ENCODE measurements around the gene ZBTB6.
A peak's percentile ranks its signal among the peaks of the same experiment; 100 is the strongest.

Gene ZBTB6, protein sequence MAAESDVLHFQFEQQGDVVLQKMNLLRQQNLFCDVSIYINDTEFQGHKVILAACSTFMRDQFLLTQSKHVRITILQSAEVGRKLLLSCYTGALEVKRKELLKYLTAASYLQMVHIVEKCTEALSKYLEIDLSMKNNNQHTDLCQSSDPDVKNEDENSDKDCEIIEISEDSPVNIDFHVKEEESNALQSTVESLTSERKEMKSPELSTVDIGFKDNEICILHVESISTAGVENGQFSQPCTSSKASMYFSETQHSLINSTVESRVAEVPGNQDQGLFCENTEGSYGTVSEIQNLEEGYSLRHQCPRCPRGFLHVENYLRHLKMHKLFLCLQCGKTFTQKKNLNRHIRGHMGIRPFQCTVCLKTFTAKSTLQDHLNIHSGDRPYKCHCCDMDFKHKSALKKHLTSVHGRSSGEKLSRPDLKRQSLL

DNA sequence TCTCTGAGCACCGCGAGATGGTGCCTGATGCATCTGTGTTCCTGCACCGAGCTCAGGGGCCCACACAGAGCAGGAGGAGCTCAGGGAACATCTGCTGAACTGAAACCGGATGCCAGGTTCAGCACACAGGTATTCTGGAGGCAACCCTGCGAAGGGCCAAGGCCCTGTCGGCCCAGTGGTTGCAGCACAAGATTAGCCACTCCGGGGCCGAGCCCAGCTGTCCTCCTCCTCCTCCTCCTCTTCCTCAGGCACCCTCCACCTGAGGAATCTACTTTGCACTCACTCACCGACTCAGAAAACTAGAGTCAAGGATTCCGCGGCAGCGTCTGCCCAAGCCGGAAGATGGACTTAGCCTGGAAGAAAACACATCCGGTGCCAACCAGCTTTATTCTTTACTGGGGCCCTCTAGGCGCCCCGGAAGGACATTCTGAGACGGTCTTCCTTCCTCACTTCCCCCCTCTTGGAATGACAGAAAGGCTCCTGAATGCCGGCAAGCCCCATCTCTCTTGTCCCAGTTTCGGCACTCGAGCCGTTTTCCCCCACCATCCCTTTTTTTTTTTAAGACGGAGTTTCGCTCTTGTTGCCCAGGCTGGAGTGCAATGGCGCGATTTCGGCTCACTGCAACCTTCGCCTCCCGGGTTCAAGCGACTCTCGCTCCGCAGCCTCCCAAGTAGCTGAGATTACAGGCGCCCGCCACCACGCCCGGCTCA lies at the start of gene ZBTB6:
Gene ZBTB6, minus strand, starts transcription at position 360 of the 710 bp plus-strand sequence. CDS start 1,251 bp downstream, outside the sequence.
- DNase-seq (ENCODE audit: low read depth, low spot score), result peak; percentile 65

DNA sequence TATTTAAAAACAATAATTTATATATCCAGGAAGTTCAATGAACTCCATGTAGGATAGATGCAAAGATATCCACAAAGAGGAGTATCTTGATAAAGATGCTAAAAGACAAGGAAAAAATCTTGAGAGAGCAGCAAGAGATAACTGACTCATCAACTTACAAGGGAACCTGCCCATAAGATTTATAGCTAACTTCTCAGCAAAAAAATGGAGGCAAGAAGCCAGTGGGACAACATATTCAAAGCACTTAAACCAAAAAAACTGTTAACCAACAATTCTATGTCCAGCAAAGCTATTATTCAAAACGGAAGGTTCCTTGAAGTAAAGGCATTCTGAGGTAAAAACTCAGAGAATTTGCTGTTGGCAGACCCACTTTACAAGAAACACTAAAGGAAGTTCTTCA lies 48.0 kb upstream of the ZBTB6 start:
- no peak for DNase-seq (ENCODE audit: low read depth, low spot score)

DNA sequence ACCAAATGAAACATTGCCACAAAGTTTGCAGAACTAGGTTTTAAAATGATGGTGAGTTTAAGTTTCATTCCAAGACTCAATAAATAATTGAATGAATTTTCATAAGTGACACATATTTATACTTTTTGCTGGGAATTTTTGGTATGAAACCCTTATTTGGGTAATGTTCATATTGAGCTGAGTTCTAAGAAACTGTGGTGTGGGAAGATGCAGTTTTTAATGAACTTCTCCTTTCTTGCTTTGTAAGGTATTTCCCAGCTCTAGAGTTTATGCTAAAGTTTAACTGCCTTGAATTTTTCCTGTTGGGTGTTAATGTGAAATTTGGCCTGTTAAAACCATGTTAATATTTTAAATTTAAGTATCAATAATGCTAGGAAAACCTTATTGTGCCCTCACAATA lies 42.8 kb upstream of the ZBTB6 start:
- no peak for DNase-seq (ENCODE audit: low read depth, low spot score)

DNA sequence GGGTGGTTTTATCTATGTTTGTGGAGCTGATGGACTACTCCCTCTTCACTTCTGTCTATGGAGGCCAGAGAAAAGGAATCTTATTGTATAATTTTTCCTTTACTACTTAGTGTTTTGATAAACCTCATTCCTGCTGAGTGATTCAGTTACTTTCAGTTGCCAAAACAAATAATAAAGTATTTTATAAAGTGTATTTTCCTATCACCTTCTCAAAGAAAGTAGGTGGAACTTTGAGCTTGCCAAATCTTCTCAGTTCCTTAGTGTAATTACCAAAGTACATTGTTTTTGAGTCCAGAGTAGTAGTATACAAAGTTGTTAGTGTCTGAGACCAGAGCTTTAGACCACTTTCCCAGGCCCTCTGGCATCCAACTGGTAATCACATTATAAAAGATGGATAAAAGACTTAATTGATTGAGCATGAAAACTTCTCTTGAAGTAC lies 41.1 kb upstream of the ZBTB6 start:
- no peak for DNase-seq (ENCODE audit: low read depth, low spot score)

DNA sequence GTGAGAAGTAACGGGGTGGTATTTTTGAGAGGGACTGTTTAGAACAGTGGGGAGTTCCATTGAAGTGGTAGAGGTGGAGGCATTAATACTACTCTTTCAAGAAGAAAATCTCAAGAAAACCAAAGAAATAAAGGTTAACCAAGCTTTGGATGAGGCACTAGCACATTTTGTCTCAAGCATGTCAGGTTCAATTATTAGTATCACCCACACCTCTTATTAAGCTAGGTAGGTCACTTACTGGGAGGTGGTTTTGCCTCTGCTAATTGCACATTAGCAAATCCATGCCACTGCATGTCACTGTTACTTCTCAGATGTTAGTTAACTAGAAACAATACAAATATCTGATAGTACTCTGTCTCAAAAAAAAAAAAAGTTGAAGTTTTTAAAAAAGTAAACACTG lies 37.9 kb upstream of the ZBTB6 start:
- no peak for DNase-seq (ENCODE audit: low read depth, low spot score)

DNA sequence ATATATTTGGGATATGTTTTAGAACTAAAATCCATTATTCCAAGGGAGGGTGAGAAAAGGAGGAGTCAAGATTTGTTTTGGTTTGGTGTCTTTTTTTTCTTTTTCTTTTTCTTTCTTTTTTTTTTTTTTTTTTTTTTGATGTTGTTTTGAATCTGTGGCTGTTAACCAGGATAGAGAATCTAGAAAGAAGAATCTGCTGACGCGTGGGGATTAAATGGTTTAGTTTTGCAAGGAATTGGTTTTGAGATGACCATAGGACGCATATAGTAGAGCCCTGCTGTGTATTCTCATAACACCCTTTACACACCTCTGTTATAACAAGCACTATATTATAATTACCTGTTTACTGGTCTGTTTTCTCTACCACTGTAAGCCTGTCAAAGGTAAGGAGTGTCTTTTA lies 37.1 kb upstream of the ZBTB6 start:
- no peak for DNase-seq (ENCODE audit: low read depth, low spot score)

DNA sequence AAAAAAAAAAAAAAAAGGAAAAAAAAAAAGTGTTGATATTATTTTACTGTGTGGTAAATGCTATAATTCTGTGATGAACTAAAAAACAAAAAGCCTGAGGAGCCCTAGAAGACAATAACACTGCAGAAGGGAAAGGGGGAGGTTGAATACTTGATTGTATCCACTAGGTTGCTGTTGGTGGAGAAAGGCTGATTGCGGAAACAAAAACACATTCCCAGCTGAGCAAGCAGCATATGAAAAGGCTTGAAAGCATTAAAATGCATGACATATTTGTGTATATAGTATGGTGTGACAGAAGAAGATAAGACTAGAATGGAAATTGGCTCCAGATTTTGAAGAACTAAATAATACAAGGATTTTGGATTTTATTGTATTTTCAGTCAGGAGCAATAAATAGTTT lies 36.6 kb upstream of the ZBTB6 start:
- no peak for DNase-seq (ENCODE audit: low read depth, low spot score)

DNA sequence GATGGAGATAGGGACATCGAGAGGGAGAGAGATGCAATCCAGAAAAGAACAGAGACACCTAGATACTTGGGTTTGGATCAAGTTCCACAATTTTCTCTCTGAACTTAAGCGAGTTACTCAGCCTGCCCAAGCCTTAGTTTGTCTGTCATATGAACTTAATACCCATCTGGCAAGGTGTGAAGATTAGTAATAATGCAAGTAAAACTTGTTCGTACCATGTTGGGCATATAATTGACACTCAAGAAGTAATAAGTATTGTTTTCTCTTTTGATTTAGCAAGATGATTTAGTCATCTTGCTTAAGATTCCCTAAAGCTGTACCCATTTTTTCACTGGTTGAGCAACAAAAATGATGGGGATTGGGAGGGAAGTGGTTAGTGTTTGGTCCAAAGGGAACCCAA lies 35.2 kb upstream of the ZBTB6 start:
- DNase-seq (ENCODE audit: low read depth, low spot score), result no peak

DNA sequence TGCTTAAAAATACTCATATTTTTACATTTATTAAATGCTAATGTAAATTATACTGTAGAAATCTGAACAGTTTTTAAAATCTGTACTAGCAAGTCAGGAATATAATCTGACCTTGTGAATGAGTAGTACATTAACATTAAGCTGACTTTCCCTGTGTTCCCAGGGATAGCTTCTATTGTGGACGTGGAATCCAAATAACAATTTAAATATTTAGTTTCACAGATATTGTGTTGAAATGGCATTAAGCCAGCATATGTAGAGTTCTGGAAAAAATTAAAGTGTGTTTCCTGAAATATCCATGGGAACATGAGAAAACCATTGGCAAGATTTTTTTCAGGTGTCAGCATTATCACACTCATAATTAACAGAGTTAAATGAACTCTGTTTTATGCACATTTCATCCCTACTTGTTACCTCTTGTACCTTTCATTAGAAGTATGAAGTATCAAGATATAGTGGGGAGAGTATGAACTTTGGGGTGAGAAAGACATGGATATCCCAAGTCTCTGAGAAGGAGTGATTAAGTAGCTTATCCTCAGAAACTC lies 33.4 kb upstream of the ZBTB6 start:
- DNase-seq (ENCODE audit: low read depth, low spot score), result no peak

DNA sequence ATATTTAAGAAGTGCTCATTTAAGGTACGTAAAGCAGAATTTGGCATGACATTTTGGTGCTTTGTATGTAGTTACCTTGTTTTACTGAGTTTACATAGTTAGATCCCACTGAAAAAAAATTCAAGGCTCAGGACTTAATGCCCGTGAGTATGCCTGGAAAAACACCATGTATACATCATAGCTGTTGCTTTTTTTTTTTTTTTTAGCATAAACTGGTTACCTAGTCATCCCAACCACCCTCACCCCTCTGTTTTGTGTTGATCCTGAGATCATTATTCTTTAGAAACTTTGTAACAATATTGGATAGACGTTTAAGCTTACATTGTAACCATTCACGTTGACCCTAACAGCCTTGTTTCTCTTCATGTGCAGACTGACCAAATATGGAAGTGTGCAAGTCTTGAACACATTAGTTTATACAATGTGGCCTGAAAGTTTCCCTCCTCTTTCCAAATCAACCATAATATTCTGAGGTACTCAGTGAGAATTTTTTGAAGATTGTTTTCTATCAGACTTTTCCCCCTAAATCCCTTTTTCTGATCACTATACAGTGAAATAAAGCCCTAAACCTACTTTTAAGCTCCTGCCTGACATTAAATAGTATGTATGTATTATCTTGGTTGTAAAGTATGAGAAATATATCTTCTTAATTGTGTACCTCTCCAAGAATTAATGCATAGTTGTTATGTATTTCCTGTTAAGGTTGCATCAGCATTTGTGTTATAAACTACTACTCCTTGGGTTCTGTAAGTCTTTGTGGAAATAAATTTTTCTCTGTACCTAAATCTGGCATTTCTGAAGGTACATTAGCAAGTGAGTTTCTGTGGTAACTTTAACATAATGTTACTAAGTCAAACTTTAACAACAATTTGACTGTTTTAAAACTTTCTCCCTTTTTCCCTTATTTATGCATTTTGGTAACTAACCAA lies 32.1 kb upstream of the ZBTB6 start:
- DNase-seq (ENCODE audit: low read depth, low spot score), result no peak

DNA sequence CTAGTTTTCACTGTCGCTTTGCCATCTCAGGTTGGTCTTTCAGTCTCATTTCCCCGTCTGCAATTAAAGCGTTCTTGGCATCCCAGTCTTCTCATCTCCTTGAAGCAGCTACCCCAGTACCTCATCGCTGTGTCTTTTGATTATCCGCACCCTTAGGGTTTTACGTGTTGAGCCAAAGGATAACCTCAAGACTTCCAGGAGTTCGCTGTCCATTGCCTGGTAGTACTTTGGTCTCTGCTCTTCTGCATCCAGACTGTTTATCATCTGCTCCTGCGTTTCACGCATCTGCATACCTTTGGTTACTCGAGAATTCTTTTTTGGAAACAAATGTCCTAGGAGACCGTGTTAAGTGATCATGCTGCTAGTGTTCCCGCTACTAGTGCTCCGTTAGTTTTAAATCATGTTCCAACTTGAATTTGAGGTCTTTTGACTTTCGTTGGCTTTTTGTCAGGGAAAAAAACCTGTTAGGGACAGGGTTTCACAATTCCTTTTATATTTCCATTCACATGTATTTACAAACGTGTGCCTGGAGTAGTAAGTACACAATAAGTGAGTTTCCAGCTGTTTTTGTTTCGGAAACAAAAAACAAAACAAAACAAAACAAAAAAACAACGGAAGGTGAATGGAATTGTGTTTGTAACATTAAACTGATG lies 28.6 kb upstream of the ZBTB6 start:
- DNase-seq (ENCODE audit: low read depth, low spot score), result peak; percentile 7

DNA sequence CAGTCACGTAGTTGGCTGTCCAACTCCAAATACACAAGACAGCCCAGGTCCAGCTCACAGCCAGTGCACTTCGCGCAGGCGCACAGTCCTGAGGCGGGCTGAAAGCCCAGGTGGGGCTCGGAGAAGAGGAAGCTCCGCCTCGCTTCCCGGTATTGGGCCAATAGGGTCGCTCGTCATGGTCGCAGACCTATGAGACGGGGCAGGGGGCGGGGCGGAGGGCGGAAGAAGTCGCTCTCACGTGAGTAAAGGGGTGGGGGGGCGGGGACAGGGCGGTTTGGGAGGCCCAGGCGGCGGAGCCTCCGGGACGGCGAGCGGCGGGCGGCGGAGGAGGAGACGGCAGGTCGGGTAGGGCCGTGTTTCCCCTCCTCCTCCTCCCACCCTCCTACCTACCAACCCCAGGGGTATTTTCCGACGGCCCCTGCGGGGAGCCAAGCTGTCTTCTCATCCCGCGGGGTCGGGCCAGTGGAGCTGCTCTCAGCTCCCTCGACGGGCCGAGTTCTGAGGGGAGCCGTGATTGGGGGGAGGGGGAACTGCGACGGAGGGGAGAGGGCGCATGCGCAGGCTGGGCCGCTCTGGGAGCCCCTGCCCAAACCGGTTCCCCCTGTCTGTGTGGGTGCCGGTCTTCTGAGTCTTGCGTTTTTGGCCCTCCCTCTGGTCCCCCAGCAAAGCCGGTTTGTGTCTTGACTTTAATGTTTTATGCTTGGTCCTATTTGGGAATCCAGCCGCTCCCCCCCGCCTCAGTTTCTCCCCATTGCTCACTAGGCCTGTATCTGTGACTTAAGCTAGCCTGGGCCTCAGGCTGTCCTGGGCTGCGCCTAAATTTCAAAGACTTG lies 27.8 kb upstream of the ZBTB6 start, which contains the start of gene RABGAP1:
Gene RABGAP1, plus strand, starts transcription at position 272 of the 833 bp plus-strand sequence. CDS start 16,040 bp downstream, outside the sequence.
- DNase-seq (ENCODE audit: low read depth, low spot score), result peak; percentile 90

DNA sequence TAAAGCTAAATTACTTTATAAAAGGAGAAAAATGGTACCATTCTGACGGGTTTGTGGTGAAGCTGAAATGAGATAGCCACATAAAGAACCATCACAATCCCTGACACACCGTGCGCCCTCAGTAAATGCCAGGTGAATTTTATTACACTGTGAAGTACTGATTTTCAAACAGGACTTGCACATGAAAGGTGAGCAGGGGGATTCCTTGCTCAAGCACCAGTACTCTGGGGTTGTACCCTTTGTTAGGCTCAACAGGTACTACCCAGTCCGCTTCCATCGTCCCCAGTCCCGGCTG lies 27.3 kb upstream of the ZBTB6 start:
- no peak for DNase-seq (ENCODE audit: low read depth, low spot score)

DNA sequence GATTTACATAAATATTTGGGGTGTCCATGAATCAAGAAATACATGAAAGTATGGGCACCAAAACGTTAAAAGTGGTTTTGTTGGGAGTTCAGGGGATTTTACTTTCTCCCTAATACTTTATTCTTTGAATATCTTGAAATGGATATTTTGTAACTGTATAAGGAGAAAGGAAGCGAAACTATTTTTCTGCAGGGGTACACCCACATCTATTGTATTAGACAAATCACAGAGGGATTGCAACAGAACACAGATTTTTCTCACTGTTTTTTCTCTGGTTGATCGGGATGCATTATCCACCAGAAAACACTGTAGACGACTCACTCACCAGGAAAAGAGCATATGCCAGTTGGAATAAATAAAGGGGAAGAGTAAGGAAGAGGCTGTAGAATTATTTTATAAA lies 26.5 kb upstream of the ZBTB6 start:
- DNase-seq (ENCODE audit: low read depth, low spot score), result no peak

DNA sequence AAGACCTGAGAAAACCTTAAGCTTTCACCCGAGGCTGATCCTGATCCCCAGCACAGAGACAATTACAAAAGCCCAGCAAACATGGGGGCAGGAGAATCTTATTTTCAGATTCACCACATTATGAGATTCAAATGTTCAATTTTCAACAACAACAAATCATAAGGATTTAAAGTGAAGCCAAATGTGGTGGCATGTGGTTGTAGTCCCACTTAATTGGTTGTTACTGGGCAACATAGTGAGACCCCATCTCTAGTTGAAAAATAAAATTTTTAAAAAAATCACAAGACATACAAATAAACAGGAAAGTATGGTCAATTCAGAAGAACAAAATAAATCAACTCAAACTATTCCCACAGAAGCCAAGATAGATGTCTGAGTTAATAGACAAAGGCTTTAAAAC lies 23.8 kb upstream of the ZBTB6 start:
- no peak for DNase-seq (ENCODE audit: low read depth, low spot score)

DNA sequence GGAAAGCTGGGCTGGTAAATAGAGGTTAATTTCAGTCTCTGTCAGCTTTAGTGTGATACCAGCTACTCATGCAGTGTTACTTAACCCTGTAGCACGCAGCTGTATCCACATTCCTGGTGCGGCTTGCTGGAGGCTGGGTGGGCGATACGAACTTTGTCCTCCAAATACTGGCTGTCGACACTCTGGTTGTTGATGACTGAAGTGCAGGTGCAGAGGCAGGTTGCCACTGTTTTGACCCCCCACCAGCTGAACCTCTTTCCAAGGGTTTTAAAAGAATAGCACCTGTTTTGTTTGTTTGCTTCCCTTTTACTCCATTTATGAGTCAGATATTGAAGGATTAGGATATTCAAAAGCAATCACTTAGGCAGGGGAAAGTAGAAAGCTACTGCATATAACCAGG lies 23.3 kb upstream of the ZBTB6 start:
- no peak for DNase-seq (ENCODE audit: low read depth, low spot score)

DNA sequence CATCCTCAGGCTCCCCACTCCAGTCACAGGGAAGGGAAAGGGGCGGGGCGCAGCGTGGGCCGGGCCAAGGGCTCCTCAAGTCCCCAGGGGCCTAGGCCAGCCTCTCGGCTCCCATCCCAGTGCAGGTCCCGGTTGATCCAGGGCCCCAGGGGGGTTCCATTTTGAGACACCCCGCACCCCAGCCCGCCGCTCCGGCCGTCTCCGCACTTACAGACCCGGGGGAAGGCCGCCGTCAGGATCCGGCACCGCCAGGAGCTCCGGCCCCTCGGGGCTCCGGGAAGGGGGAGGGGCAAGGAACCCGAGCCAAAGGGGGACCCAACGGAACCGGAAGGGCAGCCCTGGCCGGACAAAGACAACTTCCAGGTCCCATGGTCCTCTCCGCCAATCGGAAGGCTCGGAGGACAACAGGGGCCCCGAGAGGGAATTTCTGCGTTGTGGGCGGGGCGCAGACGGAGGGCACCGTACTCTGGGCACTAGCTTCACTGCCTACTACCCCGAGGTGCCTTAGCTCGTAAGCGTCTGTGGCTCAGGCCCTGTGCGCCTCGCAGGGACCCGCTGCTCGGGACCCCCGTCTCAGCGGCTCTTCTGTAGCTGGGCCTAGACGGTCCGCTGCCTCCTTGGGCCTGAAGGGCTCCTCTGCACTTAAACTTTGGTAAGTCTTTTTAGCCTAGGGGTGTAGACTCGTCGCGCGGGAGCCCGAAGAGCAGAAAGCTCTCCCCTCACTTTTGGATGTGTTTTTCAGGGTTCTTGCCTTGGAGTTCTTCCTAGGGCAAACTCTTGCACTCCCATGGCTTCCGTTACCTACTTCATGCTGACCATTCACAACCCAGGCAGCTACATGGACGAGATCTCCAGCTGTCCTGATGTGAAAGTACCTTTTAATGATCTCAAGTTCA lies 18.4 kb upstream of the ZBTB6 start, which contains the start of gene ZBTB26:
Gene ZBTB26, minus strand, starts transcription at position 287 of the 896 bp plus-strand sequence. CDS start 11,578 bp downstream, outside the sequence.
- peak; percentile 68 for DNase-seq (ENCODE audit: low read depth, low spot score)

DNA sequence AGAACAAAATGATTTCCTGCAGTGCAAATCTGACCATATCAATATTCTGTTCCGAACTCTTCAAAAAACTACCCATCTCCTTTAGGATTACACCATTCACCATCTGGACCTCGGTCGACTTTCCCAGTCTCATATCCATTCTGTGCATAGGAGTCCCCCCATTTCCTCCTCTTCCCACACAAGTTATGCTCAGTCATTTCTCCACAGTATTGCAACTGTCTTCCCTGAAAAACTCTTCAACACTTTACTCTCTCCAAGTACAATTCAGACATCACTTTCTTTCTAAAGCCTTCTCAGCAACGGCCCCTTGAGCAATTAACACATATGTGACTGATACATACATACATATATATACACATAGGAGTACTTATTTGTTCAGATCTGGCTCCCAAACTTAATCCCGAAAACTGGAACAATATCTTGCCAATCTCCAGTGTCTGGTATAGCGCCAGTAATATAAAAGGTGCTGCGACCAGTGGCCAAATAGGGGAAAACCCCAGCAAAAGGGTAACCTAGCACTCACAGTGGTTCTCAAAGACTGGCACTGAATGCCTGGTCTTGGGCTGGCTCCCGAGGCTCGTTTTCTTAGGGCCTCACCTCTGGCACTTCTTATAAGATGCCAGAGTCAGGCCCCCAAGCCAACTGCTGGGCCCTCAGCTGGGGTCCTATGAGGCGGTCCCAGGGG lies 17.6 kb upstream of the ZBTB6 start:
- DNase-seq (ENCODE audit: low read depth, low spot score), result peak; percentile 24
